ENCODE measurements around the gene ZNF587B. TPM values are rescaled to one million over a fixed set of nuclear protein-coding genes. Genes with fewer than 3 reads are reported as not detected.

ZNF587B gene
- total RNA-seq, 4 donors from 2014 or later = 16.1 to 34.4 (median 22.0) TPM

DNA sequence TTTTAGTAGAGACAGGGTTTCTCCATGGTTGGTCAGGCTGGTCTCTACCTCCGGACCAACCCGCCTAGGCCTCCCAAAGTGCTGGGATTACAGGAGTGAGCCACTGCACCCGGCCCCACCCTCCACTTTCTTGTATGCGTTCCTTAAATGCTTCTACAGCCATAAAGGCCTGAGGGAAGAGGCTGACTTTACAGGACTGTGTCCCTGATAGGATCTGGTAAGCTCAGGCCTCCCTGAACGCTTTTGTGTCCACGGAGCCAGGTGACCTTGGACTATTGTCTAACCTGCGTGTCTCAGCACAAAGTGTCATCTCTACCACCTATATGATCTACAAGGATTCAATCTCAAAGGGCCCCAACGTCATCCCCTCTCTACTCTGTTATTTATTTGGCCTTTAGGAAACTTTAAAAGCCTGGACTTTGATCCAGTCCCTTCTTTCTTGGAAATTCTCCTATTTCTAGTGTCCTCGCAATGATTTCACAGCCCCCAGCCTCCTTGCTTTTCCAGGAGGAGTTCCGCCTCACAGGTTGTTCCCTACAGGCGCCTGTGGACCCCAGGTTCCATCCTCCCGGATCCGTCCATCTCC, 16.1 kb upstream of the ZNF587B start:
- intact Hi-C loops (cut with DNase I; ENCODE audit: low total_unique reads) (no loop called here), in situ Hi-C loops (cut with MboI; ENCODE audit: low pct_ligation_motif_present in 1 of 4, low pct_unique_long_range_greater_than_20kb in 1 of 4, low sequenced_read_pairs in 3 of 4) (no loop called here)
- Histone ChIP-seq H3K4me3 (peak overlapping the region; percentile 53 to 72 (median 70)), H3K9me3 (no peaks in the 10 kb centered on the region), H3K27ac (peak overlapping the region; percentile 83 to 88 (median 86)), H3K36me3 (peaks cover 0 to 16% (median 3%) of the 10 kb centered on the region in 4 donors), H3K27me3 (no peaks in the 10 kb centered on the region), H3K4me1 (peaks cover 4 to 43% (median 28%) of the 10 kb centered on the region in 4 donors)
- no peak for TF ChIP-seq EP300 (IDR thresholded peaks at IDR 0.05; ENCODE audit: low read depth)
- peak in 1 of 3 donors; percentile 32 for TF ChIP-seq POLR2AphosphoS5 (IDR thresholded peaks at IDR 0.05)
- TF ChIP-seq, protein P1, sequence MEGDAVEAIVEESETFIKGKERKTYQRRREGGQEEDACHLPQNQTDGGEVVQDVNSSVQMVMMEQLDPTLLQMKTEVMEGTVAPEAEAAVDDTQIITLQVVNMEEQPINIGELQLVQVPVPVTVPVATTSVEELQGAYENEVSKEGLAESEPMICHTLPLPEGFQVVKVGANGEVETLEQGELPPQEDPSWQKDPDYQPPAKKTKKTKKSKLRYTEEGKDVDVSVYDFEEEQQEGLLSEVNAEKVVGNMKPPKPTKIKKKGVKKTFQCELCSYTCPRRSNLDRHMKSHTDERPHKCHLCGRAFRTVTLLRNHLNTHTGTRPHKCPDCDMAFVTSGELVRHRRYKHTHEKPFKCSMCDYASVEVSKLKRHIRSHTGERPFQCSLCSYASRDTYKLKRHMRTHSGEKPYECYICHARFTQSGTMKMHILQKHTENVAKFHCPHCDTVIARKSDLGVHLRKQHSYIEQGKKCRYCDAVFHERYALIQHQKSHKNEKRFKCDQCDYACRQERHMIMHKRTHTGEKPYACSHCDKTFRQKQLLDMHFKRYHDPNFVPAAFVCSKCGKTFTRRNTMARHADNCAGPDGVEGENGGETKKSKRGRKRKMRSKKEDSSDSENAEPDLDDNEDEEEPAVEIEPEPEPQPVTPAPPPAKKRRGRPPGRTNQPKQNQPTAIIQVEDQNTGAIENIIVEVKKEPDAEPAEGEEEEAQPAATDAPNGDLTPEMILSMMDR (IDR thresholded peaks at IDR 0.05) = no peak
- TF ChIP-seq POLR2A (IDR thresholded peaks at IDR 0.05) = no peak
- 8 to 21% methylated on average over 2 to 13 of the region's 13 CpGs for WGBS, 2 donors (ENCODE audit: low coverage in 1 of 2)
- peak; percentile 50 for DNase-seq

DNA sequence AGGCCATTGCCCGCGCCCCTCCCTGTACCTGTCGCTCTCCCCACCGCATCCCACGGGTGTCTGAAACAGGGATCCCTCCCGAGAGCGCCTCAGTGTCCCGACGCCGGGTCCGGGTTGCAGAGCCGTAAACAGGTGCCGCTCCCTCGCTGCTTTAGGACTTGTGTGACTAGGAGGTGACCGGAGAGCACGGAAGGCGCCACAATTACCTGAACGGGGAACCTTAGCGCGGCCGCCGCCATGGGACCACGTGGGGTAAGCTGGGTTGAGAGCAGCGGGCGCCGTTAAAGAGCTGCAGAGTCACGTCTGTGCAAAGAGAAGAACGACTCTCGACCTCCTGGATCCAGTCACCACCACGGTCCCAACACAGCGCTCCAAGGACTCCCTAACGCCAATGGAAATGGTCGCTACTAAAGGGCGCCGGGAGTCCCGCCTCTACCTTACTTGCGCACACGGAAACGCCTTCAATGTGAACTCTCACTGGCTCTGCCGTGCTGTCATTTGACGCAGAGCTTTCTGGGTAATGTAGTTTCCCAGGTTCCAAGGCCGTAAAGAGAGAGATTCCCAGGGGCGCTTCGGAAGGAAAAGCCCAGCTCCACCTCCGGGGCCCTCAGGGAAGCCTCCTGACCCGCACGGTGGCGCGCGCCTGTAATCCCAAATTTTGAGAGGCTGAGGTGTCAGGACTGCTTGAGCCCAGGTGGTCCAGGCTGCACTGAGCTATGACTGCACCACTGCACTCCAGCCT, 15.4 kb upstream of the ZNF587B start, which contains the start of gene ZNF552:
TSS of gene ZNF552 (minus strand) at position 409 of the 742 bp plus-strand sequence. CDS start at position 239, 170 bp downstream.
- Histone ChIP-seq H3K9me3 (no peaks in the 10 kb centered on the region), H3K36me3 (peaks cover 0 to 9% (median 2%) of the 10 kb centered on the region in 4 donors), H3K27me3 (no peaks in the 10 kb centered on the region), H3K4me3 (peak within 1 kb of the TSS; percentile 53 to 72 (median 70)), H3K4me1 (peaks cover 4 to 43% (median 28%) of the 10 kb centered on the region in 4 donors), H3K27ac (peak within 1 kb of the TSS; percentile 83 to 88 (median 86))
- 1% methylated on average over 42 of the region's 50 CpGs; no CpG with 5 or more reads in 1 of the 2 donors for WGBS, 2 donors (ENCODE audit: low coverage in 1 of 2)
- DNase-seq = peak; percentile 90
- intact Hi-C loops (cut with DNase I; ENCODE audit: low total_unique reads) = no loop called here
- in situ Hi-C loops (cut with MboI; ENCODE audit: low pct_ligation_motif_present in 1 of 4, low pct_unique_long_range_greater_than_20kb in 1 of 4, low sequenced_read_pairs in 3 of 4) = no loop called here
- TF ChIP-seq POLR2AphosphoS5 (IDR thresholded peaks at IDR 0.05) (peak; percentile 92 to 97 (median 92)), EP300 (IDR thresholded peaks at IDR 0.05; ENCODE audit: low read depth) (no peak), POLR2A (IDR thresholded peaks at IDR 0.05) (peak; percentile 92)
- TF ChIP-seq, protein P1 (IDR thresholded peaks at IDR 0.05) = peak in 1 of 5 experiments; percentile 12

GRCh38 chr19:57815247-57816075, 14.6 kb upstream of the ZNF587B start:
- 83 to 88% methylated on average over 3 to 17 of the region's 17 CpGs for WGBS, 2 donors (ENCODE audit: low coverage in 1 of 2)
- Histone ChIP-seq H3K36me3 (peaks cover 0 to 6% (median 0%) of the 10 kb centered on the region in 4 donors), H3K4me3 (peak overlapping the region in 3 of 4 donors; percentile 70 to 72 (median 71)), H3K27me3 (no peaks in the 10 kb centered on the region), H3K9me3 (no peaks in the 10 kb centered on the region), H3K27ac (peak overlapping the region; percentile 83 to 88 (median 86)), H3K4me1 (peaks cover 4 to 43% (median 31%) of the 10 kb centered on the region in 4 donors)
- no peak for DNase-seq
- in situ Hi-C loops (cut with MboI; ENCODE audit: low pct_ligation_motif_present in 1 of 4, low pct_unique_long_range_greater_than_20kb in 1 of 4, low sequenced_read_pairs in 3 of 4) (no loop called here), intact Hi-C loops (cut with DNase I; ENCODE audit: low total_unique reads) (no loop called here)
- TF ChIP-seq, protein P1 (IDR thresholded peaks at IDR 0.05) = peak in 1 of 5 experiments; percentile 3
- TF ChIP-seq EP300 (IDR thresholded peaks at IDR 0.05; ENCODE audit: low read depth) = no peak
